Activated T-helper 1 cell treated with anti-CD3 and anti-CD28 coated beads, Interleukin-12 subunit alpha, Interleukin-12 subunit beta, Interleukin-2, Interleukin-4 antibody, amounts not matched to agents 30 ng/mL and 10 ng/mL and 1 ng/mL, durations not matched to agents 14 hours and 24 hours and 36 hours (primary cell): ENCODE results near the gene PLD1. TPM values are rescaled to one million over a fixed set of nuclear protein-coding genes. Genes with fewer than 3 reads are reported as not detected.

Source experiments
- DNase-seq: peaks from one replicate; pipeline ENCODE4 v3.0.0; 2021; ENCODE audit warnings: low spot score
- H3K27ac Mint-ChIP-seq: one replicate; pipeline ENCODE4 v1.8.0; 2021; ENCODE audit warnings: mild to moderate bottlenecking, mixed read lengths
- H3K27me3 Mint-ChIP-seq: one replicate; pipeline ENCODE4 v1.8.0; 2022; ENCODE audit warnings: mild to moderate bottlenecking, moderate library complexity, mixed read lengths; ENCODE audit not compliant: insufficient read depth
- H3K36me3 Mint-ChIP-seq: one replicate; pipeline ENCODE4 v1.8.0; 2021; ENCODE audit warnings: low read depth, mixed read lengths
- H3K4me1 Mint-ChIP-seq: one replicate; pipeline ENCODE4 v1.8.0; 2021; ENCODE audit warnings: low read depth, mixed read lengths
- H3K4me3 Mint-ChIP-seq: one replicate; pipeline ENCODE4 v1.8.0; 2021; ENCODE audit warnings: mild to moderate bottlenecking, moderate library complexity, mixed read lengths
- H3K9me3 Mint-ChIP-seq: one replicate; pipeline ENCODE4 v1.8.0; 2021; ENCODE audit warnings: mixed read lengths
- intact Hi-C: fragments of 100-400 bp; cut with micrococcal nuclease; formaldehyde crosslinking; loops from one replicate; pipeline ENCODE4 v1.15.1; 2024
- total RNA-seq: library from RNA; stranded (reverse); gene quantifications from 2 replicates; pipeline ENCODE4 v1.2.3, GENCODE V29; 2022

Gene PLD1
- total RNA-seq, 1 donor from 2014 or later, result 0.29 TPM

GRCh38 chr3:171797265-171797679 is 13.0 kb downstream of the PLD1 start:
- intact Hi-C loops, result no loop called here
- no peak for DNase-seq
- Mint-ChIP-seq H3K9me3 (no peaks in the 10 kb centered on the region), H3K4me1 (no peaks in the 10 kb centered on the region), H3K4me3 (no peak overlapping the region), H3K27me3 (peaks cover 7% of the 10 kb centered on the region), H3K36me3 (no peaks in the 10 kb centered on the region), H3K27ac (no peak overlapping the region)

DNA sequence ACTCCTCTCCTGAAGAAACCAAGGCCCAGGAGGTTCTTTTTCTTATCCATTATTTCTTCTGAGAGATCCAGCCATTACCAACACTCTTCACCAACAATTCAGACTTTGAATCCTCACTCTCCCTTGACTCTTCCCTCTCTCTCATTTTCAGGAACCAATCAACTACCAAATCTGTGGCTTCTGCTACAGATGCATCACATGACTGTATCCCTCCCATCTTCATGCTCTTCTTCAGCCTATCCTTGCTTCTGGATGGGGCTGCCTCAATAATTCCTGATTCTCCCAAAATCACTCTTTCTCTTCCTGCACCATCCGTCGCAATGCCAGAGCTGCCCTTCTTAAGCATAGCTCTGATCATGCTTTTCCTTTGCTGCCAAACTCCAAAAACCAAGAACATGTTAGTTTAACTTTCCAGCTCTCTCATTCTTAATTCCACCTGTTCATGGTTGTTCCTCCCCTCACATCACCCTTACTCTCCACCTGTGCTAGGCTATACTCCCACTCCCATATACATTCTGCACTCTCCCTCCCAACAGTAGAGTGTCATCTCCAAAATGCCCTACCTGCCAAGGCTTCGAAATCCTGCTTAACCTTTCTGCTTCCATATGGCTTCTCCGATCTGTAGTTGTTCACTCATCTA is 13.5 kb downstream of the PLD1 start:
- Mint-ChIP-seq H3K4me3 (no peak overlapping the region), H3K27me3 (peaks cover 4% of the 10 kb centered on the region), H3K36me3 (no peaks in the 10 kb centered on the region), H3K27ac (no peak overlapping the region), H3K9me3 (no peaks in the 10 kb centered on the region), H3K4me1 (no peaks in the 10 kb centered on the region)
- DNase-seq, result no peak
- intact Hi-C loops, result no loop called here

DNA sequence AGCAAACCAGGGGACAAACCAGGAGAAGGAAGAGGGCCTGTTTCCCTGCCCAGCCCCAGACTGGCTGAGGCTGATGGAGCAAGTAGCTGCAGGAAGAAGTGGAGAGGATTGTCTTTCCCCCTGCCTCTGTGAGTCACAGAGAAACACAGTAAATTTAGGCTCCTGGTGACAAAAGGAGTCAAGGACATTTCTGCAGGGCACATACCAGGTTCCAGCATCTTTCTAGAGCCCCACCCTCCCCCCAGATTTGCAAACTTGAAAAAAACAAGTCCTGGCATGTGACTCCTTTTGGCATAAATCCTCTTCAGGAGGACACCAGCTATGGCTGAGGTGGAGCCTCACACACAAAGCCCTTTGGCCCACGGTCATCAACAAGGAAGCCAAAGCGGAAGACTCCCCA is 17.8 kb downstream of the PLD1 start:
- DNase-seq, result no peak
- no peaks in the 10 kb centered on the region for H3K27me3 Mint-ChIP-seq
- H3K36me3 Mint-ChIP-seq, result no peaks in the 10 kb centered on the region
- no peaks in the 10 kb centered on the region for H3K9me3 Mint-ChIP-seq
- intact Hi-C loops, result no loop called here
- H3K4me1 Mint-ChIP-seq, result no peaks in the 10 kb centered on the region
- H3K4me3 Mint-ChIP-seq, result no peak overlapping the region
- no peak overlapping the region for H3K27ac Mint-ChIP-seq

DNA sequence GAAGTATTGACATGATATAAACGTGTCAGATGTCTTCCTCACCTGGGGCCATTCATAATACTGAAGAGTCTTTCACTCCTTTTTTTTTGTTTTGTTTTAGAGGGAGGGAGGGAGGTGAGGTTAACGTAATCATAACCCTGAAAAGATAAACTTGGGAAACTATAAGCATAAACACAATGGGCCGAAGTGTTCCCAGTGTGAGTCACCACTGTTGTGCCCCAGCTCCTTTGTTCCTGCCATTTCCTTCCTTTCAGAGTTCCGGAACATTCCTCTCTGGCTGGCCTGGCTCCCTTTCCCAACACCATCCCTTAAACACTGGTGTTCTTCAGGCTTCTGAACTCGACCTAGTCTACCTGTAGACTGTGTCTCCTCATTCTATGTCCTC is 18.6 kb downstream of the PLD1 start:
- Mint-ChIP-seq H3K9me3 (no peaks in the 10 kb centered on the region), H3K27me3 (no peaks in the 10 kb centered on the region), H3K27ac (no peak overlapping the region), H3K4me3 (no peak overlapping the region), H3K36me3 (no peaks in the 10 kb centered on the region), H3K4me1 (no peaks in the 10 kb centered on the region)
- intact Hi-C loops, result no loop called here
- DNase-seq, result no peak

- intact Hi-C loops, result no loop called here
- Mint-ChIP-seq H3K4me3 (no peak overlapping the region), H3K9me3 (no peaks in the 10 kb centered on the region), H3K36me3 (no peaks in the 10 kb centered on the region), H3K27ac (no peak overlapping the region), H3K4me1 (no peaks in the 10 kb centered on the region), H3K27me3 (no peaks in the 10 kb centered on the region)
- no peak for DNase-seq
Measured at GRCh38 chr3:171790898-171791691, 19.2 kb downstream of the PLD1 start.

GRCh38 chr3:171790574-171790897 is 19.7 kb downstream of the PLD1 start:
- Mint-ChIP-seq H3K9me3 (no peaks in the 10 kb centered on the region), H3K4me3 (no peak overlapping the region), H3K36me3 (no peaks in the 10 kb centered on the region), H3K4me1 (no peaks in the 10 kb centered on the region), H3K27me3 (no peaks in the 10 kb centered on the region), H3K27ac (no peak overlapping the region)
- no peak for DNase-seq
- intact Hi-C loops, result no loop called here

DNA sequence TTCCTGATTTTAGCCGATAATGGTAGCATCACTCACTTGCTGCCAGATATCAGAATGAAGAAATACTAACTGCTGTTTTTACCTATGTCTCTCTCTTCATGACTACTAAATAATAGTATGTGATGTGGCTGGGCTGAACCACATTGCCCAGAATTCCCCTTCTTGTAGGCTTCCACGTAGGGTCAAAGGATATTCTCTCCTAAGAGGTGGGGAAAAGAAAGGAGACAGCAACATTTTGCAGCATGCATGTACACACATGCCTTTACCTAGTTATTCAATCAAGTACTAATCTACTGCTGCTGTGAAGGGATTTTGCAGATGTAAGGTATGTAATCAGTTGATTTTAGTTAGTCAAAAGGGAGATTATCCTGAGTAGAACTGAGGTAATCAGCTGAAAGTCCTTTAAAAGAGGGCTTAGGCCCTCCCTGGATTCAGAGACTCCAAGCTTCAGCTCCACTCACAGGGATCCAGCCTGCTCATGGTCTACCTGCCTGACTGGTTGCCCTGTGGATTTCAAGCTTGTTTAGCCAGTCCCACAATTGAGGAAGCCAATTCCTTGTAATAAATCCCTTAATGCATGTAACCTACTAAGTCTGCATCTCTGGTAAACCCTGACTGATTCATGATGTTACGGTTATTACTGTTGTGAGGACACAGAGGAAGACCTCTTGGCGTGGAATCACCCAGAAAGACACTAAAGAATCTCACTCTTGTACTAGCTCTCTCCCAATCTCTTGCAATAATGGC is 20.4 kb downstream of the PLD1 start:
- H3K4me1 Mint-ChIP-seq, result no peaks in the 10 kb centered on the region
- H3K27me3 Mint-ChIP-seq, result no peaks in the 10 kb centered on the region
- H3K36me3 Mint-ChIP-seq, result no peaks in the 10 kb centered on the region
- no peak overlapping the region for H3K27ac Mint-ChIP-seq
- intact Hi-C loops, result no loop called here
- H3K4me3 Mint-ChIP-seq, result no peak overlapping the region
- H3K9me3 Mint-ChIP-seq, result no peaks in the 10 kb centered on the region
- no peak for DNase-seq

GRCh38 chr3:171788546-171789351 is 21.5 kb downstream of the PLD1 start:
- DNase-seq, result no peak
- Mint-ChIP-seq H3K36me3 (no peaks in the 10 kb centered on the region), H3K9me3 (no peaks in the 10 kb centered on the region), H3K27ac (no peak overlapping the region), H3K4me3 (no peak overlapping the region), H3K27me3 (peaks cover 3% of the 10 kb centered on the region), H3K4me1 (no peaks in the 10 kb centered on the region)
- intact Hi-C loops, result no loop called here

DNA sequence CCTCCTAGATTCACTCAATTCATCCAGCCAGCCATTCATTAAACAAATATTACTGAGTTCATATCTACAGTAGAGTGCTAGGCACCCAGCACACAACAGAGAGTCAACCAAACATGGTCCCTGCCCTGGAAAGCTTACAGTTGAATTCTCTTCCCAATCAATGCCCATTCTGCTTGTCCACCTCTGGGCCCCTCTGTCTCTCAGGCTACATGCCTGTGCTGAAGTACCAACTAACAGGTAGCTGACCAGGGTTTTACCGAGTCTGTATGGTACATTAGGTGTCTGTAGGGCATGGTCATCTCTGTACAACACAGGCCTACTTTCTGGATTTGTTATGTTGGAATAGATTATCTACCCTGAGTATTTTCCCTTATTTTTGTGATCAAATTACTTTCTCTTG is 23.3 kb downstream of the PLD1 start:
- Mint-ChIP-seq H3K4me1 (no peaks in the 10 kb centered on the region), H3K27ac (no peak overlapping the region), H3K27me3 (peaks cover 5% of the 10 kb centered on the region), H3K36me3 (no peaks in the 10 kb centered on the region), H3K9me3 (no peaks in the 10 kb centered on the region), H3K4me3 (no peak overlapping the region)
- DNase-seq, result no peak
- intact Hi-C loops, result no loop called here

DNA sequence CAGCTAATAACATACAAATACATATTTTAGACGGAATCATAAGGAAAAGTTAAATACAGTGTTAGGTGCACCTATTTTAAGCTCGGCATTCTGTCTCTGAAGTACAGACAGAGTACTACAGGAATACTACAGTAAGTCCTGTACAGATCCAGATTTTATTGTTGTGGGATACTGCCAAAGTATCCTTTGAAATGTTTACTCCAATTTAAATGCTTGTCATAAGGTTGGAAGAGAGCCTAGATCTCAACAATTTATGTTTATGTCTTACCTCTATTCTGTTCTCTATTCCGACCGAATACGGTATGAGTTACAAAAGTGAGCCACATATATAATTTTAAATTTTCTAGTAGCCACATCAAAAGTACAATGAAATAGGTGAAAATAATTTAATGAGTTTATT is 25.3 kb downstream of the PLD1 start:
- H3K36me3 Mint-ChIP-seq, result no peaks in the 10 kb centered on the region
- H3K4me3 Mint-ChIP-seq, result no peak overlapping the region
- no peak overlapping the region for H3K27ac Mint-ChIP-seq
- intact Hi-C loops, result no loop called here
- no peak for DNase-seq
- H3K4me1 Mint-ChIP-seq, result no peaks in the 10 kb centered on the region
- H3K27me3 Mint-ChIP-seq, result peaks cover 13% of the 10 kb centered on the region
- no peaks in the 10 kb centered on the region for H3K9me3 Mint-ChIP-seq

DNA sequence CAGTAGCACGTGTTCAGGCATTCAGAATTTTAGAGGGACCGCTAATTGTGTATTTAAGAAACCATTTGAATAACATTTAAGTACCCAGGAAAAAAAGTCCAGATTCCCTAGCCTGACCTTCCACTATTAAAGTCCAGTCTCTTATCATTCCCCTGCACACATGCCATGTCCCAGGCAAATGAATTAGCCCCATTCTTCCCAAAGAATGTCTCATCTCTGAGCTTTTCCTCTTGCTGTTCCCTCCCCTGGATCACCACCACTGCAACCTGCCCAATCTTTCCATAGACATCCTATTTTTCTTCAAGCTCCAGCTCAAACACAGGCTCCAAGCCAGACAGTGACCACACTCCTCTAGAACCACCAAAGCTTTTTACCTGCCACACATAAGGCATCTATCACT is 25.9 kb downstream of the PLD1 start:
- no peak for DNase-seq
- H3K9me3 Mint-ChIP-seq, result no peaks in the 10 kb centered on the region
- H3K4me3 Mint-ChIP-seq, result no peak overlapping the region
- H3K36me3 Mint-ChIP-seq, result no peaks in the 10 kb centered on the region
- H3K27me3 Mint-ChIP-seq, result peaks cover 13% of the 10 kb centered on the region
- no peak overlapping the region for H3K27ac Mint-ChIP-seq
- intact Hi-C loops, result no loop called here
- no peaks in the 10 kb centered on the region for H3K4me1 Mint-ChIP-seq

DNA sequence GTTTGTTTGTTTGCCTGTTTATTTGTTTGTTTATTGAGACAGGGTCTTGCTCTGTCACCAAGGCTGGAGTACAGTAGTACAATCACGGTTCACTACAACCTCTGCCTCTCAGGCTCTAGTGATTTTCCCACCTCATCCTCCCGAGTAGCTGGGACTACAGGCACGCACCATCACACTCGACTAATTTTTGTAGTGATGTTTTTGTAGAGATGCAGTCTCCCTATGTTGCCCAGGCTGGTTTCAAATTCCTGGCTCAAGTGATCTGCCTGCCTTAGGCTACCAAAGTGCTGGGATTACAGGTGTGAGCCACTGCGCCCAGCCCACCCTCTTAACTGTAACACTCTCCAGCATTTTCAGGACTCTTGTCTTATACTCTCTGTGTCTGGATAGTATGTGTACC is 26.7 kb downstream of the PLD1 start:
- H3K4me3 Mint-ChIP-seq, result no peak overlapping the region
- H3K9me3 Mint-ChIP-seq, result no peaks in the 10 kb centered on the region
- intact Hi-C loops, result no loop called here
- no peak for DNase-seq
- no peaks in the 10 kb centered on the region for H3K36me3 Mint-ChIP-seq
- H3K27me3 Mint-ChIP-seq, result peaks cover 13% of the 10 kb centered on the region
- H3K27ac Mint-ChIP-seq, result no peak overlapping the region
- no peaks in the 10 kb centered on the region for H3K4me1 Mint-ChIP-seq

- Mint-ChIP-seq H3K4me3 (no peak overlapping the region), H3K4me1 (no peaks in the 10 kb centered on the region), H3K27ac (no peak overlapping the region), H3K9me3 (no peaks in the 10 kb centered on the region), H3K27me3 (peaks cover 15% of the 10 kb centered on the region), H3K36me3 (no peaks in the 10 kb centered on the region)
- intact Hi-C loops, result no loop called here
- no peak for DNase-seq
Measured at GRCh38 chr3:171783086-171783485, 27.2 kb downstream of the PLD1 start.
